CD4-positive, alpha-beta T cell treated with Interleukin-17A for 1 hour (primary cell): Measurements from ENCODE around the gene UBALD2.
"Not testable (repeated sequence)": the region's sequence is repeated elsewhere in the genome, so short reads cannot be mapped to it uniquely, and the experiment has no call there.

Experiments used
- DNase-seq: peaks from one replicate; pipeline ENCODE4 v3.0.0-alpha.2; 2020

Gene UBALD2

DNA sequence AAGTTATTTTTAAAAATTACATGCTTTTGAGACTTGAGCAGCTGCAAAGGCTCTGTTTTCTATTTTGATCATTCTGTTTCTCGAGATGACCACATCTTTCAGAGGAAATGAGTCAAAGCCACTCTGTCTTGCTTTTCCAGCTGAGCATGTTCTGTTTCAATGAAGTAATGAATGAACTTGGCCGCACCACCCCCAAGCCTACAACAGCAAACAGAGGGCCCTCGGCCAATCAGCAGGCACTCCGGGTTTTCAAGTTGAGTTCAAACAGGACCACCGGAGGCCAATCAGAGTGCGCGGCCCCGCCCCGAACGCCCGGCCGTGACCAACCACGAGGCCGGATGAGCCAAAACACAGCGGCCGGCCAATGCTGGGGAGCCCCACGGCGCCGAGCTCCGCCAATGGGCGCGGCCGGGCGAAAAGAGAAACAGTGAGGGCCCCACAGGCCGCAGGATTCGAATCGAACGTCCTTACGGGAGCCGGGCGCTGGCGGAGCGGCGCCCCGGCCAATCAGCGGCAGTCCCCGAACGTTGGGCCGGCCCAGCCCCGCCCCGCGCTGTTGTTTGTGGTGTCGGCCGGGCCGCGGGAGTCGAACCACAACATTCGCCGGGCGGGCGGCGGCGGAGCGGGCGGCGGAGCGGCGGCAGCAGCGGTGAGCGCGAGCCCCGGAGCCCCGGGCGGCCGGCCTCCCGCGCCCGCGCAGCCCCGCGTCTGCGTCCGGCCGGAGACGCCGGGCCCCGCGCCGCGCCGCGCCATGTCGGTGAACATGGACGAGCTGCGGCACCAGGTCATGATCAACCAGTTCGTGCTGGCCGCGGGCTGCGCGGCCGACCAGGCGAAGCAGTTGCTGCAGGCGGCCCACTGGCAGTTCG is at the start of gene UBALD2:
Gene UBALD2, plus strand, starts transcription at position 594 of the 869 bp plus-strand sequence. Its CDS starts 158 bp downstream, at position 752.
- DNase-seq: peak; percentile 99

DNA sequence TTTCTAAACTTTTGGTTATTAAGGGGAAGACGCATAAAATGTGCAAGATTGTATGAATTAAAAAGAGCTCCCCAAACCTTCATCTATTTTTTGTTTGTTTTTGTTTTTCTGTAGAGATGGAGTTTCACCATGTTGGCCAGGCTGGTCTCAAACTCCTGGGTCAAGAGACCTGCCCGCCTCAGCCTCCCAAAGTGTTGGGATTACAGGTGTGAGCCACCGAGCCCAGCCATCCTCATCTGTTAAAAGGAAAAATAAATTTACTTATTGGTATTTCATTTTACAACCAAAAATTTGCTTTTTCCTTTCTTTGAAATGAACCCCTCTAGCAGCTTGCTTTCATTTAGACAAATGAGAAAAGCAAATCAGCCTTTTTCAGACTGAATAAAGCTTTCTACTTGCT is 48.1 kb upstream of the UBALD2 start:
- no peak for DNase-seq

DNA sequence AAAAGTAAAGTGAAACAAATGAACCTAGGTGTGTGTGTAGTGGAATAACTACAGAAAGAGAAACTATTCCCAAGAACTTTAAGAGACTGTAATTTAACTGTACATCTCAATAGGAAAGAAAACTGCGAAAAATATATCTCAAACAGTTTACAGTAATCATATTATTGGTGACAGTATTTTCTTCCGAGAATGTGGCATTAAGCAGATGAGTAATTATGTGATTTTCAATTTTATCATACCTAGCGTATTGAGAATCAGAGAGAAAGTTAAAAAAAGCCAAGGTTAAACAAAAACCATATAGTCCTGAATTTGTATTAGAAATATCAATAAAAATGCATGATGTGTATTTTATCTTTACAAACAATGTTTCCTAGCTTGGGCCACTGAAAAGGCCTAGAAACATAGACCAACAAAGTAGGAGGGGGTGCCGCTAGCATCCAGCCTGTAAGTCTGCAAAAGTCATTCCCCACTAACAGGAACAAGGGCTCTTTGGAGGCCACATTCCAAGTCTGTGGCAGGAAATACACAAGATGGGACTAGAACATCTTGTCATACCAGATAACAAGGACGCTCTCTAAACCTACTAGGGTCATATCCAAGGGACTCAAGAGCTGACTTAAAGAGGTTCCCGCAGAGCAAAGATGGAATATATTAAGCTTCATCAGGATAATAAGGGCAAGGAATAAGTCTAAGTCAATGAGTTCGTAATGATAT is 45.3 kb upstream of the UBALD2 start:
- DNase-seq: no peak

DNA sequence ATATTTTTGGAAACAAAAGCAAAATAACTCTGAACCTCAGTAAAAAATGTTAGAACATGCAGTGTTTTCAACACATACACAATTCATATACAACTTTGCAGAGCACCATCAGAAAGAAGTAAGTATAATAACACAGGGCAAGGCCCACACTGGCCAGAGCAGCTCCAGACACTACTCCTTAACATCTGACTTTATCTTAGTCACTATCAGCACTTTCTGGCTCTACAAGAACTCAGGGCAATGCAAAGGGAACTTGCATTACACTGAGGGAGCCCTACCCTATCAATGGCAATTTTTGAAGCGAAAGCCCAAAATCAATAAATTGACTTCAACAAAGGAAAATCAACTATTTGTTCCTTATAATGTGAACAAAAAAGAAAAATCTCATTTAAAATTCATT is 41.3 kb upstream of the UBALD2 start:
- no peak for DNase-seq

DNA sequence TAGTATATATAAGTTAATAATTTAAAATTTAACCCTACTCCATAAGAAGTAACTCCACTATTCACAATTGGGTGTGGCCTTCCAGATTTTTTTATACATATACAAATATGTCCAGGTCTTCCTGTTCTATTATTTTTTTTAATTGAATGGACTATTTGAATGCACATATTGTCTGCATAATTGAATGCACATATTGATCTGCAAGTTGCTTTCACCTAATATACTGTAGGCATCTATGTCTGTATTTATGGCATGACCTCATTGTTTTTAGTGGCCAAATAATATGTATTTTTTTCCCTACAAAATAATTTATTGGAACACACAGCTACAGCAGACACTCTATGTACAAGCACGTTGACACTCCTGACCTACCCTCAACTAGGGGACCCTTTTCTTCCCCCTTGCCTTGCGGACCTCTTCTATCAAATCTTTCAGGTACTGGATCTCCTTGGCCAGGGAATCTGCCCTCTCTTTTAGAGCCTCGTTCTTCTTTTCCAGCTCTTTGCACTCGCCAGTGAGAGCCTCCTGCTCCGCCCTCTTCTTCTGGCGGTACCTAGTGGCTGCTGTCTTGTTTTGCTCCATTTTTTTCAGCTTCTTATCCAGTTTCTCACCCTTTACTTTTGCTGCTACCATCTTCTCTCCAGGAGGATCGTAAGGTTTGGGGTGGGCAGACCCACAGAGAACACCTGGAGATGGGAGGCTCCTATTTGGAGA is 39.6 kb upstream of the UBALD2 start:
- DNase-seq: not testable (repeated sequence)

DNA sequence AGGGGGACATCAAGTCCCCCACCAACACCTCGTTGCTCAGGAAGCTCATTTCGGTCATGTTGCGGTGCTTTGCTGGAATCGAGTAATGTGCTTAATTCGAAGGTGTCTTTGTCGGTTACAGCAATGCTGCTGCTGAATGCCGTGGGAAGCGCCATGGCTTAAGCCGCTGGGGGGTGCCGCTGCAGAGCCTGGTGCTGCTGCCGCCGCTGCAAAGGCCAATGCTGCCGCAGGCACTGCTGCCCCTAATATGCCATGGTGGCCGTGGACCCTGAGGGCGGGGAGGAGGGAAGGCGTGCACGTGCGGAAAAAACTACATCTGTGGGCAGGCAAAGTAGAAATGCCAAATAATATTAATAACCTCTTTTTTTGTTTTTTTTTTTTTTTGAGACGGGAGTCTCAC is 38.4 kb upstream of the UBALD2 start:
- DNase-seq: not testable (repeated sequence)

DNA sequence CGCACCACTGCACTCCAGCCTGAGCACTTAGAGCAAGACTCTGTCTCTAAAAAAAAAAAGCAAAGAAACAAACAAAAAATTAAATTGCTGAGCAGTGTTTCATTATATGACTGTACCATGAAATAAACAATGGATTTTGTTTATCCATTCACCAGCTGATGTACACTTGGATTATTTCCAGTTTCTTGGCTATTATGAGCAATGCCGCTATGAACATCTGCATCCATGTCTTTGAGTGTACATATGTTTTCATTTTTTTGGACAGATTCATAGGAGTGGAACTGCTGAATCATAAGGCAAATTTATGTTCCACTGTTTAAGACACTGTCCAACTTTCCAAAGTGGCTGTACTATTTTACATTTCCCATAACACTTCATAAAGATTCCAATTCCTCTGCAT is 32.8 kb upstream of the UBALD2 start:
- no peak for DNase-seq

DNA sequence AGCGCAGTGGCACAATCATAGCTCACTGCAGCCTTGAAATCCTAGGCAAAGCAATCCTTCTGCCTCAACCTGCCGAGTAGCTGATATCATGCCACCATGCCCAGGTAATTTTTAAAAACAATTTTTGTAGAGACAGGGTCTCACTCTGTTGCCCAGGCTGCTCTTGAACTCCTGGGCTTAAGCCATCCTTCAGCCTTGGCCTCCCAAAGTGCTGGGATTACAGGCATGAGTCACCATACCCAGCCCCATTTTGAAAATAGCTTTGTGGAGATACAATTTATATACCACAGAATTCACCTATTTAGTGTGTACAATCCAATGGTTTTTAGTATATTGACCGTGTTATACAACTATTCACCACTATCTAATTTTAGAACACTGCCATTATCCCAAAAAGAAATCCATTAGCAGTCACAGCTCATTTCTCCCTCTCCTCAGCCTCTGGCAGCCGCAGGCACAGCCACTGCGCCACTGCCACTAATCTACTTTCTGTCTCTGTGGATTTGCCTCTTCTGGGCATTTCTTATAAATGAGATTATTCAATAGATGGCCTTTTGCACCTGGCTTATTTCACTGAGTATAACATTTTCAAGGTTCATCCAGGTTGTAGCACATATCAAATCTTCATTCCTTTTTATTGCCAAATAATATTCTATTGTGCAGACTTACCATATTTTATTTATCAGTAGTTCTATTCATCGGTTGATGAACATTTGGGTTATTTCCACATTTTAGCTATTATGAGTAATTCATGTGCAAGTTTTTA is 31.4 kb upstream of the UBALD2 start:
- no peak for DNase-seq

DNA sequence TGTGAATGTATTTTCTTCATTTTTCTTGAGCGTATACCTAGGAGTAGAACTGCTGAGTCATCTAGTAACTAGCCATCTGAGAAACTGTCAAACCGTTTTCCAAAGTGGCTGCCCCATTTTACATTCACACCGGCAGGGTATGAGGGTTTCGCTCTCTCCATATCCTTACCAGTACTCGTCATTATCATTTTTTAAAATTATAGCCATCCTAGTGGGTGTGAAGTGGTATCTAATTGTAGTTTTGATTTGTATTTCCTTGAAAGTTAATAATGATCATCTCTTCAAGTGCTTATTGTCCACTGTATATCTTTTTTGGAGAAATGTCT is 30.8 kb upstream of the UBALD2 start:
- no peak for DNase-seq

DNA sequence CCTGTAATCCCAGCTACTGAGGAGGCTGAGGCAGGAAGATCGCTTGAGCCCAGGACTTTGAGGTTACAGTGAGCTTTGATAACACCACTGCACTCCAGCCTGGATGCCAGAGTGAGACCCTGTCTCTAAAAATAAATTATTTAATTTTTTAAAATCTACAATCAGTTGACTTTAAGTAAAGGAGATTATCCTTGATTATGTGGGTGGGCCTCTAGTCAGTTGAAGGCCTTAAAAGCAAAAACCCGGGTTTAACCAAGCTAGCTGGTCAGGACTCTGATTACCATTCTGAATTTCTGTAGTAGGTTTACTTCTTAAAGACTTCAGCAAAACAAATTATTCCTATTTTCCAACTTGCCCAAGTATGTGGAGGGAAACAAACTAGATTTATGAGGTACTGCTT is 29.3 kb upstream of the UBALD2 start:
- no peak for DNase-seq

DNA sequence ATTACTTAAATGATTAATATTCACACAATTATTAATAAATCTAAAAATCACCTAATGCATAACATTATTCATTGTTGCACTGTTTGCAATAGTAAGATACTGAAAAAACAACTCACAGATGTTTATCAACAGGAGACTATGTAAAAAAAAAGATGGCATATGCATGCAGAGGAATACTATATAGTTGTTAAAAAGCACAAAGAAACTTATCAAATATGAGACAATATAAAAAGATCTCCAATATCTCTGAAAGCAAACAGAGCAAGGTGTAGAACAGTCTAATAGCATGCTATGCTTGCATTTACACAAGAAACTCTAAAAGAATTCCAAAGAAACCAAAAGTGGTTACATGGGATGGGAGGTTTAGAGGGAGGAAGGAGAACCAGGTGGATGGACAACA is 28.5 kb upstream of the UBALD2 start:
- DNase-seq: no peak

DNA sequence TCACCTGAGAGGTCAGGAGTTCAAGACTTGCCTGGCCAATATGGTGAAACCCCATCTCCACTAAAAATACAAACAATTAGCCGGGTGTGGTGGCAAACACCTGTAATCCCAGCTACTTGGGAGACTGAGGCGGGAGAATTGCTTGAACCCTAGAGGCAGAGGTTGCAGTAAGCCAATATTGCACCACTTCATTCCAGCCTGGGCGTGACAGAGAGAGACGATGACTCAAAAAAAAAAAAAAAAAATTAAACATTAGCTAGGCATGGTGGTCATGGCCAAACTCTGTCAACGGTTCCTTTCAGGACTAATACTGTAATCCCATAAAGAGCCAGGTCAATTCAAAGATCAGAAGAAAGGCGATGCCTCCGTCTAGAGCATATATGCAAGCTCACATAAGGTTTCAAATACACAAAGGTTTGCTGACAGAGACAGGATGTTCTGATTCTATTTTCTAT is 27.3 kb upstream of the UBALD2 start:
- DNase-seq: no peak

DNA sequence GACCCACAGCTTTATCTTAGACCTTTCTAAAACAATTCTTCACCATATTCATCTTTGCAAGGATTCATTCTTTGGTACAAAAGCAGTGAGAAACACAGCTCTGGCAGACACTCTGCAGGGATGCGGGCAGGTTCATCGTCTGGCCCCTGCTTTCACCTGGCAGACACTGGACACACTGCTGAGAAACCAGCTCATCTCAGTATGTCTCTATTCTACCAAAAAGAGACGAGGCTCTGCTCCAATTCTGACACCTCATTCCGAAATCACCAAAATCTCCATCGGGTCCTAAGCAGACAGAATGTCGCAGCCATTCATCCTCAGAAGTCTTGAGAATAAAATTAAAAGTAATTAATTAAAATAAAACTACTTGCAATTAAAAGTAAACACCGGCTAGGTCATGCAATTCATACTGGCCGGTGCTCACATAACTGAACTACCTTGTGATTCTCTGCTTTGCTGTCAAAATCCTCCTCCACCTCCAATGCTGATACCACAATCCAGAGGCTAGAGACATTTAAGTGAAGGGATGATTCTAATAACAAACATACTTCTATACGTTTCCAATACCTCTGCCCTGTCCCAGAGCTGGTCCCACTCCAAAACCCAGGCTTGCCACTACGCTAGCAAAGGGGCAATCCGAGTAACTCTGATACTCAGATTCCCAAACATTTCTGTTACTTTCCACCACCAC is 26.2 kb upstream of the UBALD2 start:
- no peak for DNase-seq

DNA sequence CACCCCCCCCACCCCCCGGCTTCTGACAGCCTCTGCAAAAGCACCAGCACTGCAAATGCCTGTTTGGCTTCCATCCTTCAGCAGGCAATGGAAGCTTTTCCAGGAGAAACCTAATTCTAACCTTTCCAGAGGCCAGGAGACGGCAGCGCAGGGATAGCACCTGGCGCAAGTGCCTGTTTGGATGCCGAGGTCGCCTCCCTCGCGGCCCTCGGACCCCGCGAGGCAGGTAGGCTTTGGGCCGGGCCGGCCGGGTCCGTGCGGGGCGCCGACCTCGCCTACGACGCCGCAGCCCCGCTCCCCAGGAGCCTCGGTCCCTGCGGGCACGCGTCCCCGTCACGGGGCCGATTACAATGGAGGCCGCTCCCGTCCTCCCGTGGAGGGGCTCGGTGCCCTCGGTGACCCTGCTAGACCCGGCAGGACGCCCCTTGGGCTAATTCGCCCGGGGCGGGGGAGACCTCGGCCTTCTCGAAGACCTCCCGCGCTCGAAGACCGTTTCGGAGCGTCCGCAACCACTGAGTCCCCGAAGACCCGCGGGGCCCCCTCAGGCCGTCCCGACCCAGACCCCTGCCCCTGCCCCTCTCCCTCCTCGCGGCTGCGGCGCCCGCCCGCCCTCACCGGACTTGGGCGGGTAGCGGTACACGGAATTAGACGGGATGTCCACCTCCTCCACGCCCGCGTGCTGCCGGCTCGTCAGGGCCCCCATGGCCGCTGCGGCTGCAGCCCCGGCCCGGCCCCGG is 25.4 kb upstream of the UBALD2 start:
- DNase-seq: no peak

DNA sequence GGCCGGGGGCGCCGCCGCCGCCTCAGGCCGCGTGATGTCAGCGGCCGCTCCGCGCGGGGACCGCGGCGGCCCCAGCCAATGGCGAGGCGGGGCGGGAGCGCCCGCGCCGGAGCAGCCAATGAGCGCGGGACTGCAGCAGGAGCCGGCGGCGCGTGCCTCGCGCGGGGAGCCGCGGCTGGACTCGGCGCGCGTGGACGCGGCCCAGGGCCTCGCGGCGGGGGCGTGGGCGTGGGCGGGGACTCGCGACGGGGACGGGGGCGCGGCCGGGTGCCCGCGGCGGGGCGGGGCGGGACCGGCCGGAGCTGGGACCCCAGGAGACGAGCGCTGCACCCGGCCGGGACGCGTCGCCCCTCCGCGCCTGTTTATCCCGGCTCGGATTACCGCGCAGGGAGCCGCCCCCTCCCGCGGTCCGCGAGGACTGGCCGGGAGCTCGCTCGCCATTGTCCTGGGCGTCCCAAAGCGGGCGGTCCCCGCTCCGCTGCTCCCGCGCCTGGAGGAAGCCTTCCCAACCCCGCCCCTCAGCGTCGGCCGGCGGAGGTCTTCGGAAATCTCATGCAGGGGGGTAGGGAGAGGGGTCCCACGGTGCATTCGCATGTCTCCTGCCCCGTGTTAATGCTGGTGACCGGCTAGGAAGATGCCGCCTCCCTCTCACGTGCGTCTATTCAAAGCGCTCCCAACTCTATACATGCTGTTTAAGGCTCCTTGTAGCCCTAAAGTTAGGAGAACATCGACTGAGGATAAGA is 24.5 kb upstream of the UBALD2 start, which contains the start of gene RNF157:
Gene RNF157, minus strand, starts transcription at position 33 of the 743 bp plus-strand sequence. CDS start 253 bp downstream, outside the sequence.
- peak; percentile 76 for DNase-seq

DNA sequence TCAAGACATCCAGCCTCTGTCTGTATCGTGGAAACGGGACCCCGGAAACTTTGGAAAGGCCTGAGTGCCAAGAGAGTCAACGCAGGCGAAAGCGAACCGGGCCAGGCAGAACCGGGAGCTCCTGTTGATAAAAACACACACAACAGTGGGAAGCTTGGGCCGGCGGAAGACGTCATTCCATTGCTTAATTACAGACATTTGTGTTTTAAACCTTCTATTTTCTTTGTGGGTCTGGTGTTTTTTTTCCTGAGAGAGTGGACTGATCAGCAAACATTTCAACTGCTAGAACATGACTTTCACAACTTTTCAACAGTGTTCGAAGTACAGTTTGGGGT is 24.0 kb upstream of the UBALD2 start:
- no peak for DNase-seq

DNA sequence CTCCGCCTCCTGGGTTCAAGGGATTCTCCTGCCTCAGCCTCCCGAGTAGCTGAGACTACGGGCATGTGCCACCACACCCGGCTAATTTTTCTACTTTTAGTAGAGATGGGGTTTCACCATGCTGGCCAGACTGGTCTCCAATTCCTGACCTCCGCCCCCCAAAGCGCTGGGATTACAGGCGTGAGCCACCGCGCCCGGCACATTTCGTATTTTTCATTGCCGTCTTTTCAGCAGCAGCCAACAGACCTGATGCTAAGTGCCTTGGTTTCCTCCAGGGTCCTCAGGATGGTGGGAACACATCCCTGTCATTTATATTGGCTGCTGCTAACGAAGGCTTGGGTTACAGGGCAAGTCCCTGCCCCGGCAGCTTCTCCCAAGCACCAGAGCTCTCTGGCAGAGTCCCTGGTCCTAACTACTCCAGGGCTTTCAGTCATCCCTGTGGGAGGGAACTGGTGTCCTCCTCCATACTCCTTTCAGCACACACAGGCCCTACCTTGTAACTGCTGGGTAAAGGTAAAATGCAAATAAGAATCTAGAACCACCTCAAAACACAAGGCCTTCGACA is 23.4 kb upstream of the UBALD2 start:
- no peak for DNase-seq

DNA sequence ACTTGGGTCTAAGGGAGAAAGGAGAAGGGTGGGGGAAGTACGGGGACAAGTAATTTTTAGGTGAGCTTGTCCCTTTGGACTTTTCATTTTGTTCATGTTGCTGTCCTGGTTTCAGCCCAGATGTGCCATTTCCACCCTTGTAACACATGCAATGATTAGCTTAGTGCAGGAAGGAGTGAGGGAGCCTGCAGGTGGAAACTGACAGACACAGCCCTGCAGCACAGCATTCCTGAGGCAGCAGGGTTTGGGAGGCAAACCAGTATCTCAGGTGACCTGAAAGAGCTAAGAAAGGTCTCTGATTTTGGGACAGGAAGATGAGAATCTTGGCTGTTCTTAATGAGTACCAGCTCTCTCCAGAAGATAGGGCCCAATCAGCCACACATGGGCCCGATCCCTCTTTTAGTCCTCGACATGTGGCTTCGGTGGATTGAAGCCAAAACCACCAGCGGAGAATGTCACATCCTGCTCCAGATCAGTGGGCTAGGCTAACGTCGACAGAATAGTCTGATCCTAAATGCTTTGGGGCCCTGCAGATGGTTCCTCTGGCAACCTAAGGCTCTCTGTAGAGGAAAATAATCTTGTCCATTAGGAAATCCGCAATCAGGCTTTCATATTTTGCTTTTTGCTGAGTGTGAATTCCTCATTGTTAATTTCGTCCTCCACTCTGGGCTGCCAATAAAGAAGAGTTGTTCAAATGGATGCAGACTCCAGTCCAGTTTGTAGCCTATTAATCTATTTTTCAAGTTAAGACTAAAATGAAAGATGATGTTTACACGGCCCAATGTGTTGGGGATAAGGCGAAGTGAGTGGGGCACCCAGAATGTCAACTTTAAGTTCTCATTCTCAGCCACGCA is 21.1 kb upstream of the UBALD2 start:
- no peak for DNase-seq

DNA sequence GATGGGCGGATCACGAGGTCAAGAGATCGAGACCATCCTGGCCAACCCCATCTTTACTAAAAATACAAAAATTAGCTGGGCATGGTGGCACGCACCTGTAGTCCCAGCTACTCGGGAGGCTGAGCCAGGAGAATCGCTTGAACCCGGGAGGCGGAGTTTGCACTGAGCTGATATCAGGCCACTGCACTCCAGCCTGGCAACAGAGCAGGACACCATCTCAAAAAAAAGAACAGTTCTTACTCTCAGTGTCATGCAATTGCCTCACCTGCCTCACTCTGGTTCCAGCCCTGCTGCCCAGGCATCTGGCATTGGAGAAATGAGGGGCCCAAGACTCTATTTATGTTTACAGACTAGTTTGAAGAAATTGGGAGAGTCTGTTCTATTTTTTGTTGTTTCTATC is 20.4 kb upstream of the UBALD2 start:
- not testable (repeated sequence) for DNase-seq
